Activated T-cell treated with anti-CD3 and anti-CD28 coated beads, Interleukin-2, amount 50 U/mL, for 24 hours (primary cell): ENCODE data around the gene ACTMAP.

Experiments used
- DNase-seq: peaks from one replicate; pipeline ENCODE4 v3.0.0-alpha.2; 2020
- H3K27ac Mint-ChIP-seq: 2 replicates; pipeline ENCODE4 v1.8.0; 2020; ENCODE audit warnings: mild to moderate bottlenecking, mixed read lengths
- H3K27me3 Mint-ChIP-seq: 2 replicates; pipeline ENCODE4 v1.8.0; 2020; ENCODE audit warnings: mixed read lengths
- H3K36me3 Mint-ChIP-seq: 2 replicates; pipeline ENCODE4 v1.8.0; 2020; ENCODE audit warnings: low read depth, mixed read lengths
- H3K4me1 Mint-ChIP-seq: 2 replicates; pipeline ENCODE4 v1.8.0; 2020; ENCODE audit warnings: low read depth, mixed read lengths
- H3K4me3 Mint-ChIP-seq: 2 replicates; pipeline ENCODE4 v1.8.0; 2020; ENCODE audit warnings: mild to moderate bottlenecking, moderate library complexity, mixed read lengths
- H3K9me3 Mint-ChIP-seq: 2 replicates; pipeline ENCODE4 v1.8.0; 2020; ENCODE audit warnings: mixed read lengths

ACTMAP gene

GRCh38 chr19:40724315-40724714, 26.0 kb downstream of the ACTMAP start:
- Mint-ChIP-seq H3K4me1 (peaks cover 52% of the 10 kb centered on the region), H3K4me3 (no peak overlapping the region), H3K9me3 (no peaks in the 10 kb centered on the region), H3K27ac (peak overlapping the region; percentile 79), H3K36me3 (peaks cover 69% of the 10 kb centered on the region), H3K27me3 (no peaks in the 10 kb centered on the region)
- DNase-seq: no peak

DNA sequence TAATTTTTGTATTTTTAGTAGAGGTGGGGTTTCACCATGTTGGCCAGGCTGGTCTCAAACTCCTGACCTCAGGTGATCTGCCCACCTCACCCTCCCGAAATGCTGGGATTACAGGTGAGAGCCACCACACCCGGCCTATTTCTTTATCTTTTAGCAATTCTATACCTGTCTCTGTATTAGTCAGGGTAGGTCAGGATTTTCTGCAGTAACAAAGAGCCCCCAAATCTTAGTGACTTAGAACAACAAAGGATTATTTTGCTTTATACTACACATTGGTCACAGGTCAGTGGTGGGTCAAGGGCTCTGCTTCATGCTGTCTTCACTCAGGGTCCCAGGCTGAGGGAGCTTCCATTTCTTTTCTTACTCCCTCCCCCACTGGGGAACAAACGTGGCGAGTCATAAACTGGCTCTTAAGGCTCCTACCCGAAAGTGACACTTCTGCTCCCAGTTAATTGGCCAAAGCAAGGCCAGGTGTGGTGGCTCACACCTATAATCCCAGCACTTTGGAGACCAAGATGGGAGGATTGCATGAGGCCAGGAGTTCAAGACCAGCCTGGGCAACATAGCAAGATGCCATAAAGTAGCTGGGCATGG, 26.5 kb downstream of the ACTMAP start:
- DNase-seq: no peak
- no peaks in the 10 kb centered on the region for H3K27me3 Mint-ChIP-seq
- H3K9me3 Mint-ChIP-seq: no peaks in the 10 kb centered on the region
- H3K27ac Mint-ChIP-seq: peak overlapping the region; percentile 79
- H3K4me3 Mint-ChIP-seq: no peak overlapping the region
- H3K36me3 Mint-ChIP-seq: peaks cover 65% of the 10 kb centered on the region
- peaks cover 56% of the 10 kb centered on the region for H3K4me1 Mint-ChIP-seq

- H3K9me3 Mint-ChIP-seq: no peaks in the 10 kb centered on the region
- H3K4me3 Mint-ChIP-seq: no peak overlapping the region
- no peaks in the 10 kb centered on the region for H3K27me3 Mint-ChIP-seq
- H3K36me3 Mint-ChIP-seq: peaks cover 54% of the 10 kb centered on the region
- DNase-seq: no peak
- peaks cover 67% of the 10 kb centered on the region for H3K4me1 Mint-ChIP-seq
- no peak overlapping the region for H3K27ac Mint-ChIP-seq
Measured at GRCh38 chr19:40721936-40722661, 28.2 kb downstream of the ACTMAP start.

DNA sequence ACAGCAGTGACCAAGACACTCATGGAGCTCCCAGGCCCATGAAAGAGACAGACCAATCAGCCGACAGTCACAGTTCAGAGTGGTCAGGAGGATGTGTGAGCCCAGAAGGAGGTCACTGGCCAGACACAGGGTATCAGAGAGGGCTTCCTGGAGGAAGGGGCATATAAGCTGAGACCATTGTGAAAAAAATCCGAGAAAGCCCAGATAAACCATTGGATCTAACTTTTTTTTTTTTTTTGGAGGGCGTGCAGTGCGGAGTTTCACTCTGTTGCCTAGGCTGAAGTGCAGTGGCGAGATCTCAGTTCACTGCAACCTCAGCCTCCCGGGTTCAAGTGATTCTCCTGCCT, 29.2 kb downstream of the ACTMAP start:
- H3K4me3 Mint-ChIP-seq: peak overlapping the region; percentile 83
- peaks cover 72% of the 10 kb centered on the region for H3K4me1 Mint-ChIP-seq
- H3K27ac Mint-ChIP-seq: no peak overlapping the region
- peaks cover 50% of the 10 kb centered on the region for H3K36me3 Mint-ChIP-seq
- DNase-seq: no peak
- H3K9me3 Mint-ChIP-seq: no peaks in the 10 kb centered on the region
- no peaks in the 10 kb centered on the region for H3K27me3 Mint-ChIP-seq

GRCh38 chr19:40719414-40719894, 30.8 kb downstream of the ACTMAP start:
- H3K4me3 Mint-ChIP-seq: peak overlapping the region; percentile 83
- peaks cover 77% of the 10 kb centered on the region for H3K4me1 Mint-ChIP-seq
- H3K27ac Mint-ChIP-seq: no peak overlapping the region
- no peak for DNase-seq
- H3K27me3 Mint-ChIP-seq: no peaks in the 10 kb centered on the region
- no peaks in the 10 kb centered on the region for H3K9me3 Mint-ChIP-seq
- H3K36me3 Mint-ChIP-seq: peaks cover 37% of the 10 kb centered on the region

DNA sequence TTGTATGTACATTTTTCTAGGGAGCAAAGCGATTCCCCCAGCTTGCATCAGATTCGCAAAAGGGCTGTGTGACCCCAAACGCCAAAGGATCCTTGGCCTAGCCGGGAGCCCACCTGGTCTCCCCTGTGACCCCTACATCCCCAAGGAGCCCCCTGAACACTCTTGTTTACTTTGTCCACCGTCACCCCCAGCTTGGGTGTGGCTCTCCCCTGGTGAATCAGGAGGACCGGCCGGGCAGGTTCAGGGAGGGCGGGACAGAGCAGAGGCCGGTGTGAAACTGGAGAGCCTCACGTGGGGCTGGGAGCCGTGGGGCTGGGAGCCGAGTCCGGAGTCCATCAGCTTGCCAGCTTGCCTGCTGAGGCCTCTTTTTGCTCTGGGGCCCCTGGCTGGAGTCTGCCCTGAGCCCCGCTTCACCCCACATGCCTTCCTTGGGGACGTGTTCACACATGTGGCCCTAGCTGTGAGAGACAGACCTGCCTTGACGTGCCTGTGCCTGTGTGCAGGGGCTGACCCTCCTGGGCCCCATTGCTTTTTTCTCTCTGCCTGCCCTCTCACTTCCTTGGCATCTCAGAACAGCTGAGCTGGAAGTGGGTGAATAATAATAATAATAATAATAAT, 31.4 kb downstream of the ACTMAP start:
- Mint-ChIP-seq H3K4me3 (peak overlapping the region; percentile 83), H3K27me3 (no peaks in the 10 kb centered on the region), H3K27ac (peak overlapping the region; percentile 81), H3K36me3 (peaks cover 34% of the 10 kb centered on the region), H3K4me1 (peaks cover 77% of the 10 kb centered on the region), H3K9me3 (no peaks in the 10 kb centered on the region)
- peak; percentile 39 for DNase-seq

DNA sequence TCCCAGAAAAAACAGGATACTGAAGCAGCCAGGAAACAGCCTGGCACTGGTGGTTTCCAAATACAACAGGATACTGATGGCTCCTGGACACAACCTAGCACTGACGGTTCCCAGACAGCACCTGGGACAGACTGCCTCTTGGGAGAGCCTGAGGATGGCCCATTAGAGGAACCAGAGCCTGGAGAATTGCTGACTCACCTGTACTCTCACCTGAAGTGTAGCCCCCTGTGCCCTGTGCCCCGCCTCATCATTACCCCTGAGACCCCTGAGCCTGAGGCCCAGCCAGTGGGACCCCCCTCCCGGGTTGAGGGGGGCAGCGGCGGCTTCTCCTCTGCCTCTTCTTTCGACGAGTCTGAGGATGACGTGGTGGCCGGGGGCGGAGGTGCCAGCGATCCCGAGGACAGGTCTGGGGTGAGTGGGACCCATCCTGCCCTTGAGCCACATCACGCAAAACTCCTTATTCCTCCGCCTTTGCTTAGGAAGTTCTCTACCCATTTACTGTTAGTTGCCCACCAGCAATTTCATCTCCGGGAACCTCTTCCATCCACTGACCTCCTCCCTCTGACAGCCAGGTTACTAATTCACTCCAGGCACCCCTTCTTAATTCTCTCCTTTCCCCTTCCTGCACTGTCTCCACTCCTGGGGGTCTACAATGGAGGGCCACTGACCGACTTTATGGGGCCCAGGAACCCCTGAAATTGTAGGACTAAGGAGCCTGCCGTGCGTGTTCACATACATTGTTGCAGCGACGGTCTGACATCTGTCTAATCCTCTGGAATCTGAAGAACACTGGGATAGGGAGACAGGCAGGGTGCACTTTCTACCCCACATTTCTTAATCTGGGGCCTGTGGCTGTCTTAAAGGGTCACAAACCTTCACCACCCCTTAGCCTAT, 32.1 kb downstream of the ACTMAP start:
- H3K4me1 Mint-ChIP-seq: peaks cover 77% of the 10 kb centered on the region
- no peaks in the 10 kb centered on the region for H3K9me3 Mint-ChIP-seq
- H3K4me3 Mint-ChIP-seq: peak overlapping the region; percentile 83
- H3K27ac Mint-ChIP-seq: peak overlapping the region; percentile 81
- peaks cover 30% of the 10 kb centered on the region for H3K36me3 Mint-ChIP-seq
- no peaks in the 10 kb centered on the region for H3K27me3 Mint-ChIP-seq
- no peak for DNase-seq

DNA sequence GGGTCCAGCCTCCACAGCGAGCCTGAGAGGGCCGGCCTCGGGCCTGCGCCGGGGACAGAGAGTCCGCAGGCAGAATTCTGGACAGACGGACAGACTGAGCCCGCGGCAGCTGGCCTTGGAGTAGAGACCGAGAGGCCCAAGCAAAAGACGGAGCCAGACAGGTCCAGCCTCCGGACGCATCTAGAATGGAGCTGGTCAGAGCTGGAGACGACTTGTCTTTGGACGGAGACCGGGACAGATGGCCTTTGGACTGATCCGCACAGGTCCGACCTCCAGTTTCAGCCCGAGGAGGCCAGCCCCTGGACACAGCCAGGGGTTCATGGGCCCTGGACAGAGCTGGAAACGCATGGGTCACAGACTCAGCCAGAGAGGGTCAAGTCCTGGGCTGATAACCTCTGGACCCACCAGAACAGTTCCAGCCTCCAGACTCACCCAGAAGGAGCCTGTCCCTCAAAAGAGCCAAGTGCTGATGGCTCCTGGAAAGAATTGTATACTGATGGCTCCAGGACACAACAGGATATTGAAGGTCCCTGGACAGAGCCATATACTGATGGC, 32.9 kb downstream of the ACTMAP start:
- DNase-seq: no peak
- H3K27me3 Mint-ChIP-seq: no peaks in the 10 kb centered on the region
- no peaks in the 10 kb centered on the region for H3K9me3 Mint-ChIP-seq
- H3K36me3 Mint-ChIP-seq: peaks cover 30% of the 10 kb centered on the region
- H3K27ac Mint-ChIP-seq: peak overlapping the region; percentile 79
- peaks cover 77% of the 10 kb centered on the region for H3K4me1 Mint-ChIP-seq
- peak overlapping the region; percentile 83 for H3K4me3 Mint-ChIP-seq

- peaks cover 25% of the 10 kb centered on the region for H3K36me3 Mint-ChIP-seq
Measured at GRCh38 chr19:40716482-40717324, 33.6 kb downstream of the ACTMAP start, which contains the start of the genes COQ8B and ITPKC. TSS of gene COQ8B (minus strand) at chr19:40716886. CDS start at chr19:40714632, 2,254 bp downstream. TSS of gene ITPKC (plus strand) at chr19:40717112. CDS start at chr19:40717136, 24 bp downstream.

GRCh38 chr19:40716031-40716481, 34.2 kb downstream of the ACTMAP start:
- no peaks in the 10 kb centered on the region for H3K27me3 Mint-ChIP-seq
- H3K4me1 Mint-ChIP-seq: peaks cover 66% of the 10 kb centered on the region
- H3K9me3 Mint-ChIP-seq: no peaks in the 10 kb centered on the region
- DNase-seq: peak; percentile 77
- H3K27ac Mint-ChIP-seq: peak overlapping the region; percentile 99
- H3K4me3 Mint-ChIP-seq: peak overlapping the region; percentile 90
- H3K36me3 Mint-ChIP-seq: peaks cover 30% of the 10 kb centered on the region

More at GRCh38 chr19:40716482-40717324, 33.6 kb downstream of the ACTMAP start, which contains the start of the genes COQ8B and ITPKC:
- DNase-seq: peak; percentile 100
- H3K4me1 Mint-ChIP-seq: peaks cover 71% of the 10 kb centered on the region
- H3K27me3 Mint-ChIP-seq: no peaks in the 10 kb centered on the region
- no peaks in the 10 kb centered on the region for H3K9me3 Mint-ChIP-seq
- peak within 1 kb of the TSS; percentile 90 for H3K4me3 Mint-ChIP-seq
- H3K27ac Mint-ChIP-seq: peak within 1 kb of the TSS; percentile 99

- H3K27ac Mint-ChIP-seq: peak overlapping the region; percentile 99
- H3K36me3 Mint-ChIP-seq: peaks cover 33% of the 10 kb centered on the region
- peaks cover 54% of the 10 kb centered on the region for H3K4me1 Mint-ChIP-seq
- DNase-seq: peak; percentile 95
- H3K4me3 Mint-ChIP-seq: peak overlapping the region; percentile 90
- no peaks in the 10 kb centered on the region for H3K27me3 Mint-ChIP-seq
- no peaks in the 10 kb centered on the region for H3K9me3 Mint-ChIP-seq
Measured at GRCh38 chr19:40714441-40715299, 35.6 kb downstream of the ACTMAP start.

DNA sequence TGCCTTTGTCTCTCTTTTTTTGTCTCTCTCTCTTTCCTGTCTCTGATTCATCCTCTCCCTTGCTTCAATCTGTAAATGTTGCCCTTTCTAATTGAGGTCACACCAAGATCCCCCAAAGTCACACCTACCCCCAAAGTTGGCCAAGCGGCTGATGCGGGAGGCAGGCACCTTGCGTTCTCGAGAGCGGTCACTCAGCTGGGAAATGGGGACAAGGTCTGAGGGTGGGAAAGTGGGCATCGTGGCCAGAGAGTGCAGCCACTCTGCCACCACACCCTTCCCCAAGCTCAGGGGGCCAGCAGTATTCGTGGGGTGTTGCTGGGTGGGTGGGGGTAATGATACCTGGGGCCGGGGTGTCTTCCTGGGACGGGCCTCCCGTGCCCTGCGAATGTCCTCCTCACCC, 36.3 kb downstream of the ACTMAP start:
- Mint-ChIP-seq H3K36me3 (peaks cover 39% of the 10 kb centered on the region), H3K27ac (peak overlapping the region; percentile 99), H3K9me3 (no peaks in the 10 kb centered on the region), H3K4me1 (peaks cover 52% of the 10 kb centered on the region), H3K27me3 (no peaks in the 10 kb centered on the region), H3K4me3 (peak overlapping the region; percentile 90)
- DNase-seq: no peak
